ENCODE results near the gene MAGI3.

DNA sequence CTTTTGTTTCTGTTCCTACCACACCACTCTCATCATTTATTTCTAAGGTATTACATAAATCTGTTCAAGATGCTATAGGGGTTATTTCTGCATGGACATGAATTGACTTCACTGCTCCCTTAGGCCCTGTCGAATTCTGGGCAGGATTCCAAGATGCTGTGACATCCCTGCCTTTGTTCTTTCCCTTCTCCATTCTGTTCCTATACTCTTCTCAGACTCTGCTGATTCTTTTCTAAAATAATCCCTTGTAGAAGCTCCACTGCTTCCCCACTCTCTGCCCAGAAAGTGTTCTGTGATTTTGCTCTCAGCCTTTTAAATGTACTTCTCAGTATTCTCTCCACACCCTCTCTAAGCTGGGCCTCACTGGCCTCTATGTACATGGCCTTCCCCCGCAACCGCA lies 269.8 kb downstream of the MAGI3 start:
- TF ChIP-seq XRCC5 (optimal IDR thresholded peaks at IDR 0.05; ENCODE audit: low read length) (no peak), RAD21 (CRISPR knock-in tag; IDR thresholded peaks at IDR 0.05) (no peak)
